ENCODE data around the gene GSTM5.

DNA sequence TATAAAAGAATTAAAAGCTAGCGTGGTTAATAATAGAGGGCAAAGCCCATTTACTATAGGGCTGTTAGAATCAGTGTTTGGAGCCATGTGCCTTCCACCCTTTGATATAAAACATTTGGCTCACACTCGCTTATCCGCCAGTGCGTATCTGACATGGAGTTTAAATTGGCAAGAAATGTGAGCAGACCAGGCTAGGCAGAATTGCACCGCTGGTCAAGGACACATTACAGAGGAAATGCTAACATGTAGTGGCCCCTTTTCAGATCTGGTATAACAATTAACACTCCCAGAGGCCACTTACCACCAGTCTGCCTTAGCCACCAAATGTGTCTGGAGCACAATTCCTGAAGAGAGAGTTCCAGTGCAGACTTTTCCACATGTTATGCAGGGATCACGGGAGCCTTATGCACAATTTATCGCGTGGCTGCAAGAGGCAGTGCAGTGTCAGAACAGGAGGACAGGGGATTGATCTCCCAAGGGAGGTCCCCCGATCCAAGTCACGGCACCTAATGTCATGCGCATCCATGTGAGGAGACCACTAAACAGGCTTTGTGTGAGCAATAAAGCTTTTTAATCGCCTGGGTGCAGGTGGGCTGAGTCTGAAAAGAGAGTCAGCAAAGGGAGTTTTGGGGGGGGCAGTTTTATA, 14.8 kb downstream of the GSTM5 start:
- TF ChIP-seq, protein P1, sequence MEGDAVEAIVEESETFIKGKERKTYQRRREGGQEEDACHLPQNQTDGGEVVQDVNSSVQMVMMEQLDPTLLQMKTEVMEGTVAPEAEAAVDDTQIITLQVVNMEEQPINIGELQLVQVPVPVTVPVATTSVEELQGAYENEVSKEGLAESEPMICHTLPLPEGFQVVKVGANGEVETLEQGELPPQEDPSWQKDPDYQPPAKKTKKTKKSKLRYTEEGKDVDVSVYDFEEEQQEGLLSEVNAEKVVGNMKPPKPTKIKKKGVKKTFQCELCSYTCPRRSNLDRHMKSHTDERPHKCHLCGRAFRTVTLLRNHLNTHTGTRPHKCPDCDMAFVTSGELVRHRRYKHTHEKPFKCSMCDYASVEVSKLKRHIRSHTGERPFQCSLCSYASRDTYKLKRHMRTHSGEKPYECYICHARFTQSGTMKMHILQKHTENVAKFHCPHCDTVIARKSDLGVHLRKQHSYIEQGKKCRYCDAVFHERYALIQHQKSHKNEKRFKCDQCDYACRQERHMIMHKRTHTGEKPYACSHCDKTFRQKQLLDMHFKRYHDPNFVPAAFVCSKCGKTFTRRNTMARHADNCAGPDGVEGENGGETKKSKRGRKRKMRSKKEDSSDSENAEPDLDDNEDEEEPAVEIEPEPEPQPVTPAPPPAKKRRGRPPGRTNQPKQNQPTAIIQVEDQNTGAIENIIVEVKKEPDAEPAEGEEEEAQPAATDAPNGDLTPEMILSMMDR (IDR thresholded peaks at IDR 0.05): no peak
- TF ChIP-seq, protein P2, sequence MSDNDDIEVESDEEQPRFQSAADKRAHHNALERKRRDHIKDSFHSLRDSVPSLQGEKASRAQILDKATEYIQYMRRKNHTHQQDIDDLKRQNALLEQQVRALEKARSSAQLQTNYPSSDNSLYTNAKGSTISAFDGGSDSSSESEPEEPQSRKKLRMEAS (CRISPR knock-in tag; IDR thresholded peaks at IDR 0.05): no peak
- TF ChIP-seq, protein P3, sequence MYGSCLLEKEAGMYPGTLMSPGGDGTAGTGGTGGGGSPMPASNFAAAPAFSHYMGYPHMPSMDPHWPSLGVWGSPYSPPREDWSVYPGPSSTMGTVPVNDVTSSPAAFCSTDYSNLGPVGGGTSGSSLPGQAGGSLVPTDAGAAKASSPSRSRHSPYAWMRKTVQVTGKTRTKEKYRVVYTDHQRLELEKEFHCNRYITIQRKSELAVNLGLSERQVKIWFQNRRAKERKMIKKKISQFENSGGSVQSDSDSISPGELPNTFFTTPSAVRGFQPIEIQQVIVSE (CRISPR knock-in tag; IDR thresholded peaks at IDR 0.05; ENCODE audit: borderline replicate concordance): no peak
- TF ChIP-seq, protein P4, sequence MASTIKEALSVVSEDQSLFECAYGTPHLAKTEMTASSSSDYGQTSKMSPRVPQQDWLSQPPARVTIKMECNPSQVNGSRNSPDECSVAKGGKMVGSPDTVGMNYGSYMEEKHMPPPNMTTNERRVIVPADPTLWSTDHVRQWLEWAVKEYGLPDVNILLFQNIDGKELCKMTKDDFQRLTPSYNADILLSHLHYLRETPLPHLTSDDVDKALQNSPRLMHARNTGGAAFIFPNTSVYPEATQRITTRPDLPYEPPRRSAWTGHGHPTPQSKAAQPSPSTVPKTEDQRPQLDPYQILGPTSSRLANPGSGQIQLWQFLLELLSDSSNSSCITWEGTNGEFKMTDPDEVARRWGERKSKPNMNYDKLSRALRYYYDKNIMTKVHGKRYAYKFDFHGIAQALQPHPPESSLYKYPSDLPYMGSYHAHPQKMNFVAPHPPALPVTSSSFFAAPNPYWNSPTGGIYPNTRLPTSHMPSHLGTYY (CRISPR knock-in tag; IDR thresholded peaks at IDR 0.05): no peak
- TF ChIP-seq EMX1 (CRISPR knock-in tag; IDR thresholded peaks at IDR 0.05): no peak
- TF ChIP-seq TCF7 (CRISPR knock-in tag; IDR thresholded peaks at IDR 0.05; ENCODE audit: low read depth): no peak
- TF ChIP-seq FOXP1 (CRISPR knock-in tag; IDR thresholded peaks at IDR 0.05; ENCODE audit: borderline replicate concordance): no peak
- no peak for TF ChIP-seq ZNF219 (CRISPR knock-in tag; IDR thresholded peaks at IDR 0.05; ENCODE audit: borderline replicate concordance)

Measured in WTC11 (cell line).